Measurements from ENCODE around the gene GPR137B.

GRCh38 chr1:236101233-236102200, 40.8 kb upstream of the GPR137B start:
- TF ChIP-seq POLR2A (IDR thresholded peaks at IDR 0.05) (no peak), POLR2AphosphoS5 (IDR thresholded peaks at IDR 0.05) (no peak)
- TF ChIP-seq, protein P1, sequence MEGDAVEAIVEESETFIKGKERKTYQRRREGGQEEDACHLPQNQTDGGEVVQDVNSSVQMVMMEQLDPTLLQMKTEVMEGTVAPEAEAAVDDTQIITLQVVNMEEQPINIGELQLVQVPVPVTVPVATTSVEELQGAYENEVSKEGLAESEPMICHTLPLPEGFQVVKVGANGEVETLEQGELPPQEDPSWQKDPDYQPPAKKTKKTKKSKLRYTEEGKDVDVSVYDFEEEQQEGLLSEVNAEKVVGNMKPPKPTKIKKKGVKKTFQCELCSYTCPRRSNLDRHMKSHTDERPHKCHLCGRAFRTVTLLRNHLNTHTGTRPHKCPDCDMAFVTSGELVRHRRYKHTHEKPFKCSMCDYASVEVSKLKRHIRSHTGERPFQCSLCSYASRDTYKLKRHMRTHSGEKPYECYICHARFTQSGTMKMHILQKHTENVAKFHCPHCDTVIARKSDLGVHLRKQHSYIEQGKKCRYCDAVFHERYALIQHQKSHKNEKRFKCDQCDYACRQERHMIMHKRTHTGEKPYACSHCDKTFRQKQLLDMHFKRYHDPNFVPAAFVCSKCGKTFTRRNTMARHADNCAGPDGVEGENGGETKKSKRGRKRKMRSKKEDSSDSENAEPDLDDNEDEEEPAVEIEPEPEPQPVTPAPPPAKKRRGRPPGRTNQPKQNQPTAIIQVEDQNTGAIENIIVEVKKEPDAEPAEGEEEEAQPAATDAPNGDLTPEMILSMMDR (IDR thresholded peaks at IDR 0.05): no peak
